Keratinocyte (primary cell): ENCODE measurements around the gene CCT8.

ENCODE experiments used
- EZH2 ChIP-seq: IDR thresholded peaks from one replicate; pipeline ENCODE4 v1.6.1; 2012; ENCODE audit warnings: inconsistent platforms, mild to moderate bottlenecking, low read length, moderate library complexity
- TF ChIP-seq, protein P1 (sequence below), 3 experiments: IDR thresholded peaks in 1 of 3; conservative IDR thresholded peaks in 1 of 3; optimal IDR thresholded peaks in 1 of 3; 2 replicates in 2 of 3; 3 replicates in 1 of 3; pipeline versions ENCODE3 to v1.5.1; 2011; ENCODE audit warnings: low read length in 3 of 3, mild to moderate bottlenecking in 3 of 3, moderate library complexity in 2 of 3, control low read depth in 1 of 3, inconsistent platforms in 1 of 3; ENCODE audit not compliant: insufficient read depth in 2 of 3; ENCODE audit errors: extremely low read depth in 1 of 3

DNA sequence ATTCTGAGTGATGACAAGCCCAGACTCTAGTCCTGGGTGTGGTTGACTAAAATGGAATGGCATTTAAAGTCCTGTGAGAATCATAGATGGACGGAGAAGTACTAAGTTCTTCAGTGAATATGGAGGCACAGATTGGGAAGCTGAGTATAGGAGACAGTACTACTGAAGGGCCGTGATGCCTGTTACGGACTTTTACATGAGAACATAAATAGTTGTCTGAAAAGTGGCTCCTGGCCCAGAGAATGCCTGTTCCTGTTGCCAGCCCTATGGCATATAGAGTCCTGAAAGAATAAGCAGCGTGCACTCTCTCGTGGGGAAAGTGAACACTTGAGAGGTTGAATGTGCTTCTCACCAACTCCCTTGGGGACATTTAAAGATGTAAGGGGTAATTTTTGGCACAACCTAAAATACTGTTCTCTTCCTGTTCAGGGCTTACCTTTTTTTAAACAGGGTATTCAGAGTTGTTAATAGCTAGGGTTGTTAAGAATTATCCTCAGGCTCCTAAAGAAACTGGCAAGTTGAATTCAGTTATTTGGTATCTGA is 20.4 kb downstream of the CCT8 start:
- TF ChIP-seq, protein P1, sequence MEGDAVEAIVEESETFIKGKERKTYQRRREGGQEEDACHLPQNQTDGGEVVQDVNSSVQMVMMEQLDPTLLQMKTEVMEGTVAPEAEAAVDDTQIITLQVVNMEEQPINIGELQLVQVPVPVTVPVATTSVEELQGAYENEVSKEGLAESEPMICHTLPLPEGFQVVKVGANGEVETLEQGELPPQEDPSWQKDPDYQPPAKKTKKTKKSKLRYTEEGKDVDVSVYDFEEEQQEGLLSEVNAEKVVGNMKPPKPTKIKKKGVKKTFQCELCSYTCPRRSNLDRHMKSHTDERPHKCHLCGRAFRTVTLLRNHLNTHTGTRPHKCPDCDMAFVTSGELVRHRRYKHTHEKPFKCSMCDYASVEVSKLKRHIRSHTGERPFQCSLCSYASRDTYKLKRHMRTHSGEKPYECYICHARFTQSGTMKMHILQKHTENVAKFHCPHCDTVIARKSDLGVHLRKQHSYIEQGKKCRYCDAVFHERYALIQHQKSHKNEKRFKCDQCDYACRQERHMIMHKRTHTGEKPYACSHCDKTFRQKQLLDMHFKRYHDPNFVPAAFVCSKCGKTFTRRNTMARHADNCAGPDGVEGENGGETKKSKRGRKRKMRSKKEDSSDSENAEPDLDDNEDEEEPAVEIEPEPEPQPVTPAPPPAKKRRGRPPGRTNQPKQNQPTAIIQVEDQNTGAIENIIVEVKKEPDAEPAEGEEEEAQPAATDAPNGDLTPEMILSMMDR (optimal IDR thresholded peaks at IDR 0.05 in 1 of 3, IDR thresholded peaks at IDR 0.05 in 1 of 3, conservative IDR thresholded peaks at IDR 0.05 in 1 of 3; ENCODE audit: extremely low read depth in 1 of 3, insufficient read depth in 2 of 3, low read length in 3 of 3), result no peak
- no peak for TF ChIP-seq EZH2
